ENCODE data around the gene PSMB7. TPM values are rescaled to one million over a fixed set of nuclear protein-coding genes. Genes with fewer than 3 reads are reported as not detected.

Gene PSMB7
- total and polyA plus RNA-seq, 2 donors (not counting 1 experiment from before 2014, with no cell fraction given): 206 to 290 TPM

DNA sequence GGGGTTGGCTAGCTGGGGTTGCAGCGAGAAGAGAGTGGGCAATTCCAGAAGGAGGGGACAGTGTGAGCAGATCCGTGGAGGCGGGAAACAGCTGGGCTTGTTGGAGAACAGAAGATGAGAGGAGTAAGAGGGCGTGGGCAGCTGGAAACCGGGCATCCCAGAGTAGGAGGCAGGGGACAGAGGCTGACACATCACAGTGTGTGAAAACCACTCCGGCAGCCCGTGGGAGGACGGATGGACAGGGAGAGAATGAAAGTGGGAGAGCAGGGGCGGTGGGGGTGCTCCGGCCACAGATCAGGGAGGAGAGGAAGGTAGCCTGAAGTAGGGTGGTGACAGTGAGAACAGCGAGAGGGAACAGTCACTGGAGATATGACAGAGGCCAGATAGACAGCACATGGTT, 8.3 kb upstream of the PSMB7 start:
- no peaks in the 10 kb centered on the region for H3K4me1 ChIP-seq (ENCODE audit: control insufficient read depth, extremely low read depth, insufficient read depth, low read length)
- DNase-seq (ENCODE audit: low read depth in 2 of 2): no peak
- H3K9ac ChIP-seq (ENCODE audit: insufficient read depth, low read length): no peak overlapping the region
- H3K36me3 ChIP-seq (ENCODE audit: control insufficient read depth, insufficient read depth, low read length): no peaks in the 10 kb centered on the region
- no peaks in the 10 kb centered on the region for H3K9me3 ChIP-seq (ENCODE audit: control insufficient read depth, insufficient read depth, low read depth, low read length)
- no peak overlapping the region for H3K27ac ChIP-seq (ENCODE audit: insufficient read depth, low read length)
- H2AFZ ChIP-seq (ENCODE audit: low read length): peak overlapping the region; percentile 28
- no peaks in the 10 kb centered on the region for H4K20me1 ChIP-seq (ENCODE audit: control insufficient read depth, extremely low read depth, insufficient read depth, low read length)
- no peak overlapping the region for H3K4me2 ChIP-seq (ENCODE audit: extremely low read depth, insufficient read depth, low read length)
- H3K79me2 ChIP-seq (ENCODE audit: control insufficient read depth, insufficient read depth, low read length): no peaks in the 10 kb centered on the region
- H3K4me3 ChIP-seq (replicated peaks in 1 of 4; ENCODE audit: control extremely low read depth in 1 of 4, insufficient read depth in 1 of 4, low read depth in 3 of 4, low read length in 4 of 4): no peak overlapping the region
- no peak for TF ChIP-seq EZH2 (IDR thresholded peaks at IDR 0.05; ENCODE audit: low read length, missing control alignments)
- TF ChIP-seq, protein P1, sequence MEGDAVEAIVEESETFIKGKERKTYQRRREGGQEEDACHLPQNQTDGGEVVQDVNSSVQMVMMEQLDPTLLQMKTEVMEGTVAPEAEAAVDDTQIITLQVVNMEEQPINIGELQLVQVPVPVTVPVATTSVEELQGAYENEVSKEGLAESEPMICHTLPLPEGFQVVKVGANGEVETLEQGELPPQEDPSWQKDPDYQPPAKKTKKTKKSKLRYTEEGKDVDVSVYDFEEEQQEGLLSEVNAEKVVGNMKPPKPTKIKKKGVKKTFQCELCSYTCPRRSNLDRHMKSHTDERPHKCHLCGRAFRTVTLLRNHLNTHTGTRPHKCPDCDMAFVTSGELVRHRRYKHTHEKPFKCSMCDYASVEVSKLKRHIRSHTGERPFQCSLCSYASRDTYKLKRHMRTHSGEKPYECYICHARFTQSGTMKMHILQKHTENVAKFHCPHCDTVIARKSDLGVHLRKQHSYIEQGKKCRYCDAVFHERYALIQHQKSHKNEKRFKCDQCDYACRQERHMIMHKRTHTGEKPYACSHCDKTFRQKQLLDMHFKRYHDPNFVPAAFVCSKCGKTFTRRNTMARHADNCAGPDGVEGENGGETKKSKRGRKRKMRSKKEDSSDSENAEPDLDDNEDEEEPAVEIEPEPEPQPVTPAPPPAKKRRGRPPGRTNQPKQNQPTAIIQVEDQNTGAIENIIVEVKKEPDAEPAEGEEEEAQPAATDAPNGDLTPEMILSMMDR (conservative IDR thresholded peaks at IDR 0.05 in 1 of 2, IDR thresholded peaks at IDR 0.05 in 1 of 2; ENCODE audit: low read depth in 1 of 2, low read length in 2 of 2): no peak
- H3K27me3 ChIP-seq (ENCODE audit: control insufficient read depth, insufficient read depth, low read length): no peaks in the 10 kb centered on the region

DNA sequence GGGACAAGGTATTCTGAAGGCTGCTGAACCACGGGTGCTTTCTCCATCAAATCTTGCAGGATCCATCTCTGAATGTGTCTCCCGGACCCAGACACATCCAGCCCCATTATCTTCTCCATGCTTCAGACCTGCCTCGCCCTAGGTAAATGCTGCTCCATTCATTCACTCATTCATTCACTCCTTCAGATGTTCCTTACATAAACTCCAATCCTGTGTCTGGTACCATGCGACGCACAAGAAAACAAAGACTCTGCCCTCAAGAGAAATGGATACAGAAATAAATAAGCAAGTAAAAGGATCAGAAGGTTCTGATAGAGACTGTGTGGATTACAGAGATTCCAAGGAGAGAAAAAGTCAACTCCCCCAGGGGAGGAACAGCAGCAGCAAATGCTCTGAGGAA, 7.9 kb upstream of the PSMB7 start:
- no peak for DNase-seq (ENCODE audit: low read depth in 2 of 2)
- Histone ChIP-seq H3K4me3 (replicated peaks in 1 of 4; ENCODE audit: control extremely low read depth in 1 of 4, insufficient read depth in 1 of 4, low read depth in 3 of 4, low read length in 4 of 4) (no peak overlapping the region), H3K9ac (ENCODE audit: insufficient read depth, low read length) (no peak overlapping the region), H3K79me2 (ENCODE audit: control insufficient read depth, insufficient read depth, low read length) (no peaks in the 10 kb centered on the region), H4K20me1 (ENCODE audit: control insufficient read depth, extremely low read depth, insufficient read depth, low read length) (no peaks in the 10 kb centered on the region), H3K4me2 (ENCODE audit: extremely low read depth, insufficient read depth, low read length) (no peak overlapping the region), H3K4me1 (ENCODE audit: control insufficient read depth, extremely low read depth, insufficient read depth, low read length) (no peaks in the 10 kb centered on the region), H3K36me3 (ENCODE audit: control insufficient read depth, insufficient read depth, low read length) (no peaks in the 10 kb centered on the region), H3K9me3 (ENCODE audit: control insufficient read depth, insufficient read depth, low read depth, low read length) (no peaks in the 10 kb centered on the region), H3K27me3 (ENCODE audit: control insufficient read depth, insufficient read depth, low read length) (no peaks in the 10 kb centered on the region), H2AFZ (ENCODE audit: low read length) (peak overlapping the region; percentile 28), H3K27ac (ENCODE audit: insufficient read depth, low read length) (no peak overlapping the region)
- TF ChIP-seq, protein P1 (conservative IDR thresholded peaks at IDR 0.05 in 1 of 2, IDR thresholded peaks at IDR 0.05 in 1 of 2; ENCODE audit: low read depth in 1 of 2, low read length in 2 of 2): no peak

DNA sequence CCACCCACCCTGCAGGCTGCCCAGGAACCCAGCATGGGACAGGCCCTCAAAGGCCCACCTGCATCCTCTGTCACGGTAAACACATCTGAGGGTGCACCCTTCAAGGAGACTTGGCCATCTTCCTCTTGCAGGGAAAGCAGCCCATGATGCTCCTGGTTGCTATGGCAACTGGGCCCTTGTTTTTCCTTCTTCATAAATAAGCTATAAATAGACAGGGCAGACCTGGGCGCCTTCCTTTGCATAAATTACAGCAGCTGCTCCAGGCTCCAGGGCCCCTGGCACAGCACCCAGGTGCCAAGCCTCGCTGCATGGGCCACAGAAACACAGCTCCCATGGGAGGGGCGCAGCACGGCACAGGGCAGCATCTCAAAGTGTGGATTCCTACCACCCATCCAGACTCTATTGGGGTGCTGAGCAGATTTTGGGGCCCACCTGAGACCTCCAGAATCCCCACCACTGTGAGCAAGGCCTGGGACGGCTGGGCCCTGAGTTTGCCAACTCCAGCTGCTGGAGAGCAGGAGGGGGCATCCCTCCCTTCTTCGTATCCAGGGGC, 5.8 kb upstream of the PSMB7 start:
- H2AFZ ChIP-seq (ENCODE audit: low read length): no peak overlapping the region
- no peak overlapping the region for H3K4me2 ChIP-seq (ENCODE audit: extremely low read depth, insufficient read depth, low read length)
- H3K9me3 ChIP-seq (ENCODE audit: control insufficient read depth, insufficient read depth, low read depth, low read length): no peaks in the 10 kb centered on the region
- H3K4me1 ChIP-seq (ENCODE audit: control insufficient read depth, extremely low read depth, insufficient read depth, low read length): no peaks in the 10 kb centered on the region
- H3K27me3 ChIP-seq (ENCODE audit: control insufficient read depth, insufficient read depth, low read length): no peaks in the 10 kb centered on the region
- no peaks in the 10 kb centered on the region for H3K36me3 ChIP-seq (ENCODE audit: control insufficient read depth, insufficient read depth, low read length)
- H3K9ac ChIP-seq (ENCODE audit: insufficient read depth, low read length): no peak overlapping the region
- DNase-seq (ENCODE audit: low read depth in 2 of 2): no peak
- H3K79me2 ChIP-seq (ENCODE audit: control insufficient read depth, insufficient read depth, low read length): no peaks in the 10 kb centered on the region
- no peak overlapping the region for H3K4me3 ChIP-seq (replicated peaks in 1 of 4; ENCODE audit: control extremely low read depth in 1 of 4, insufficient read depth in 1 of 4, low read depth in 3 of 4, low read length in 4 of 4)
- TF ChIP-seq, protein P1 (conservative IDR thresholded peaks at IDR 0.05 in 1 of 2, IDR thresholded peaks at IDR 0.05 in 1 of 2; ENCODE audit: low read depth in 1 of 2, low read length in 2 of 2): no peak
- no peak for TF ChIP-seq EZH2 (IDR thresholded peaks at IDR 0.05; ENCODE audit: low read length, missing control alignments)
- no peaks in the 10 kb centered on the region for H4K20me1 ChIP-seq (ENCODE audit: control insufficient read depth, extremely low read depth, insufficient read depth, low read length)
- H3K27ac ChIP-seq (ENCODE audit: insufficient read depth, low read length): no peak overlapping the region
